Stimulated activated CD8-positive, alpha-beta memory T cell treated with anti-CD3 and anti-CD28 coated beads, Interleukin-7, amount 100 ng/mL, for 4 hours (primary cell): Measurements from ENCODE around the gene ME1.
"Not testable (repeated sequence)": the region's sequence is repeated elsewhere in the genome, so short reads cannot be mapped to it uniquely, and the experiment has no call there.

Source experiments
- DNase-seq, 2 donors: peaks; one replicate each; pipeline ENCODE4 v3.0.0-alpha.2; 2020; ENCODE audit warnings: low read depth in 2 of 2

Gene ME1

GRCh38 chr6:83191974-83192373 is 238.9 kb downstream of the ME1 start:
- not testable (repeated sequence) for DNase-seq

- no peak for DNase-seq
These were observed 240.2 kb downstream of the ME1 start for GRCh38 chr6:83190626-83191025.

- DNase-seq, result no peak
These were observed 242.3 kb downstream of the ME1 start for GRCh38 chr6:83188501-83188900.

GRCh38 chr6:83185096-83185495 is 245.8 kb downstream of the ME1 start:
- no peak for DNase-seq

GRCh38 chr6:83183082-83183828 is 247.6 kb downstream of the ME1 start:
- no peak for DNase-seq

- DNase-seq, result no peak
These were observed 248.7 kb downstream of the ME1 start for GRCh38 chr6:83182114-83182513.

GRCh38 chr6:83180426-83180950 is 250.4 kb downstream of the ME1 start:
- no peak for DNase-seq

- DNase-seq, result no peak
These were observed 254.6 kb downstream of the ME1 start for GRCh38 chr6:83176246-83176645.

- no peak for DNase-seq
These were observed 261.3 kb downstream of the ME1 start for GRCh38 chr6:83169511-83169910.

GRCh38 chr6:83169106-83169505 is 261.7 kb downstream of the ME1 start:
- DNase-seq, result no peak

GRCh38 chr6:83168556-83168955 is 262.3 kb downstream of the ME1 start:
- DNase-seq, result no peak

GRCh38 chr6:83167726-83168278 is 263.0 kb downstream of the ME1 start:
- DNase-seq, result no peak
